HG03520 (cell line): ENCODE results near the gene EP400.

Experiments
- ATAC-seq: cut with Tn5 transposase; IDR thresholded peaks from one replicate; pipeline ENCODE4 v1.9.1; 2021; ENCODE audit warnings: mild to moderate bottlenecking, moderate library complexity; ENCODE audit not compliant: unreplicated experiment

Gene EP400

DNA sequence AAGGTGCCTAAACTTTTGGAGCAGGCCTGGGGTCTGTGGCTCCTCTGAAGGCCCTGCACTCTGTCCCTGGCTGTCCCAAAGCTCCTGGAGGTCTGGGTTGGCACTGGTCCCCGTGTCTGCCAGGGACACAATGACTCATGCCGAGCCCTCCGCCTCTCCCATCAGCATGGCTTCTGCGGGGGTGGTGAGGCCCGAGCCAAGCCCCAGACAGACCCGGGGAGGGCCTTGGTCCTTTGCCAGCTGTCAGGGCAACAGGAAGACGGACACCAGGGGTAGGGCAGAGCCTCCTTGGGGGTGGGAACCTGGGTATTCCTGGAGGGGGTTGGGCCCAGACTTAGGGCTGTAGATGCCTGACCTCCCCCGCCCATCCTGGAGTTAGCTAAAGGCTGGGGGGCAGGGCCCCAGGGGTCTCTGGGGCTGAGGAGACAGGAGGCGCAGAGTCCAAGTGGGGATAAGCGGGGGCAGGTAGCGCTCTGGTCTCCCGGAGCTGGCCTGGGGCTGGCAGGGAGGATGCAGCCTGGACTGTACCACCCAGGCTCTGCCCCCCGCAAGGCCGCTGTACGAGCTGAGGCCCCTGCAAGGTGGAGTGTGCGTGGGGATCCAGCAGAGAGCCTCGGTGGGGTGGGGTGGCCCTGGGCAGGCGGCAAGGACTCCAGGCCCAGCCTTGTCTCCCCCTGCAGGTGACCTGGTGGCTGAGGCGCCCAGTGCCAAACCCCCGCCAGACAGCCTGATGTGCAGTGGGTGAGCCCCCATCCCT lies 37.0 kb upstream of the EP400 start:
- ATAC-seq = no peak

DNA sequence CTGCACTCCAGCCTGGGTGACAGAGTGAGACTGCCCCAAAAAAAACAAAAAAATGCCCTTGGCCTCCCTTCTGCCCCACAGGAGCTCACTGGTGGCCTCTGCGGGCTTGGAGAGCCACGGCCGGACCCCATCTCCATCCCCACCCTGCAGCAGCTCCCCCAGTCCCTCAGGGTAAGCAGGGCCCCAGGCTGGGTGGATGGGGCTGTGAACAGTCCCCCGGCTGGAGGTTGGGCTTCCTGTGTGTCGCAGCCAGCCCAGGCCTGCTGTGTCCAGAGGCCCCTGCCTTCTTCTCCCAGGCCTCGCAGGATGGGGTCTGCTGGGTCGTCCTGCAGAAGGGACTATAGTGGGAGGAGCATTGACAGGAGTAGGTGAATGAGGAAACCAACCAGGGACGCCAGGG lies 36.1 kb upstream of the EP400 start:
- no peak for ATAC-seq

DNA sequence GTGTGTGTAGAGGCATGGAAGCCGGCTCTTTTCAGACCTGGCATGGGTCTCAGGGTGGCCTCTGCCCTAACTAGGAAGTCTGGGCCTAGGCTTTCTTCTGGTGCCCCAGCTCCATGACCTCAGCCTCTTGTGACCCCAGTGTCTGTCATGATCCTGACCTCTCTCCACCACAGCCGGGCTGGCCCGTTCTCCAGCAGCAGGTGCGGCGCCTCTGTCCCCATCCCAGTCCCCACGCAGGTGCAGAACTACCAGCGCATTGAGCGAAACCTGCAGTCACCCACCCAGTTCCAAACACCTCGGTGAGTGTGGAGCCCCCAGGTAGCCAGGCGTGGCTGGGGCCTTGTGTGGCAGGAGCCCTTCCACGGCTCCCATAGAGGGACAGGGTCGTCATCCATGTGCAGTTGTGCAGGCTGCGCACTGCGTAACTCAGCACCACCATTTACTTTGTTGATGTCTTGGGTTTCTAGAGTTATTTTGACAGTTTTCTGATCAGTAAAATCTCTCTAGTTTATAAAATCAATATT lies 35.5 kb upstream of the EP400 start:
- no peak for ATAC-seq

DNA sequence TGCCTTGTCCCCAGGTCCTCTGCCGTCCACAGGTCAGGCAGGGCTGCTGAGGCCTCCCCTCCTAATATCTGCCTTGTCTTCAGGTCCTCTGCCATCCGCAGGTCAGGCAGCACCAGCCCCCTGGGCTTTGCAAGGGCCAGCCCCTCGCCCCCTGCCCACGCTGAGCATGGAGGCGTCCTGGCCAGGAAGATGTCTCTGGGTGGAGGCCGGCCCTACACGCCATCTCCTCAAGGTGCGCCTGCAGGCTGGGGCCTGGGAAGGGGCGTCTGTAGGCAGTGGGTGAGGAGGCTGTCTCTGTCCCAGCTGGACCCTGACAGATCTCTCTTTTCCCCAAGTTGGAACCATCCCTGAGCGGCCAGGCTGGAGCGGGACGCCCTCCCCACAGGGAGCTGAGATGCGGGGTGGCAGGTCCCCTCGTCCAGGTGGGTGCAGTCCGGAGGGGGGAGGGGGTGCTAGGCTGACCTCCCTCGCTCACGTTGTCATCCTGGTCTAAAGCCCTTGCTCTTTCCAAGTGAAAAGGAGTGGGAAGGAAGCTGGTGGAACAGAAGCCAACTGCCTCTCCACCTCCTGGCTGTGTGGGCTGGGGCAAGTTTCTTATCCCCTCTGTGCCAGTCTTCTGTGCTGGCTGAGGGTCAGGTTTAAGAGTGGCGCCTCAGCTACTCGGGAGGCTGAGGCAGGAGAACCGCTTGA lies 34.6 kb upstream of the EP400 start:
- ATAC-seq = no peak

DNA sequence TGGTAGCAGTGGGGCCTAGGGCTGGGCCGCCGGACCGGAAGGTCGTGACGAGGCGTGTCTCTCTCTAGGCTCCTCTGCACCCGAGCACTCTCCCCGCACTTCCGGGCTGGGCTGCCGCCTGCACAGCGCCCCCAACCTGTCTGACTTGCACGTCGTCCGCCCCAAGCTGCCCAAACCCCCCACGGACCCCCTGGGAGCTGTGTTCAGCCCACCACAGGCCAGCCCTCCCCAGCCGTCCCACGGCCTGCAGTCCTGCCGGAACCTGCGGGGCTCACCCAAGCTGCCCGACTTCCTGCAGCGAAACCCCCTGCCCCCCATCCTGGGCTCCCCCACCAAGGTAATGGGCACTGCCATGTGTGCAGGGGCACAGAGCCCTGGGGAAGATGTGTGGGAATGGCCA lies 33.9 kb upstream of the EP400 start:
- ATAC-seq = no peak

DNA sequence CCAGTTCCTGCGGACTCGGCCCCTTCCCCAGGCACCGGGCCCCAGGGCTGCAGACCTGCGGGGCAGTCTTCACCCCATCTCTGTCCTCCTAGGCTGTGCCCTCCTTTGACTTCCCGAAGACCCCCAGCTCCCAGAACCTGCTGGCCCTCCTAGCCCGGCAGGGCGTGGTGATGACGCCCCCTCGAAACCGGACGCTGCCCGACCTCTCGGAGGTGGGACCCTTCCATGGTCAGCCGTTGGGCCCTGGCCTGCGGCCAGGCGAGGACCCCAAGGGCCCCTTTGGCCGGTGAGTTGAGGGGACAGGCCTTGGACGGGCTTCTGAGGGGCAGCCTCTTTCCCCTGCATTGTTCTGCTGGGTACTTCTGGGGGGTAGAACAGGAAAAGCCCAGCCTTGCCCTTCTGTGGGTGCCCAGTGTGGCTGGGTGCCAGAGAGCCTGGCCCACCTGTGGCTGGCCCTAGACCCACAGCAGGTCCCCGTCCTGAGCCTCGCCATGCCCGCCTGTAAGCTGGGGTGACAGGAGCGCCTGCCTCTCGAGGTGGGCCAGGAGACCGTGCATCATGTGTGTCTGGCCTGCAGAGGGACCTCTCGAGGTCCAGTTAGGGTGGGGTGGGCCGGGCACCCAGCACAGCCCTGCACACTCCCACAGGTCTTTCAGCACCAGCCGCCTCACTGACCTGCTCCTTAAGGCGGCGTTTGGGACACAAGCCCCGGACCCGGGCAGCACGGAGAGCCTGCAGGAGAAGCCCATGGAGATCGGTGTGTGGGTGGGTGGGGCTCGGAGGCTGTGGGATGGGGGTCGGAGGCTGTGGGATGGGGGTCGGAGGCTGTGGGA lies 33.2 kb upstream of the EP400 start:
- ATAC-seq = no peak

DNA sequence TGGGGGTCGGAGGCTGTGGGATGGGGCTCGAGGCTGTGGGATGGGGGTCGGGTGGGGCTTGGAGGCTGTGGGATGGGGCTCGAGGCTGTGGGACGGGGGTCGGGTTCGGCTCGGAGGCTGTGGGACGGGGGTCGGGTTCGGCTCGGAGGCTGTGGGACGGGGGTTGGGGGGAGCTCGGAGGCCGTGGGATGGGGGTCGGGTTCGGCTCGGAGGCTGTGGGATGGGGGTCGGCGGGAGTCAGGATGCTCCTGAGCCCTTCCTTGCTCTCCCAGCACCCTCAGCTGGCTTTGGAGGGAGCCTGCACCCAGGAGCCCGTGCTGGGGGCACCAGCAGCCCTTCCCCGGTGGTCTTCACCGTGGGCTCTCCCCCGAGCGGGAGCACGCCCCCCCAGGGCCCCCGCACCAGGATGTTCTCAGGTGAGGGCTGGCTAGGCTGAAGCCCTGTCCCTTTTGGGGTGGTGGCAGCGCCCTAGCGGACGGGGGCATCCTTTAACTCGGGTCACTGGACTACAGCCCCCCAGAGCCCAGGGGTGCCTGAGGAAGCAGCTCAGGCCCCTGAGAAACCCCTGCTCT lies 32.5 kb upstream of the EP400 start:
- ATAC-seq = no peak

DNA sequence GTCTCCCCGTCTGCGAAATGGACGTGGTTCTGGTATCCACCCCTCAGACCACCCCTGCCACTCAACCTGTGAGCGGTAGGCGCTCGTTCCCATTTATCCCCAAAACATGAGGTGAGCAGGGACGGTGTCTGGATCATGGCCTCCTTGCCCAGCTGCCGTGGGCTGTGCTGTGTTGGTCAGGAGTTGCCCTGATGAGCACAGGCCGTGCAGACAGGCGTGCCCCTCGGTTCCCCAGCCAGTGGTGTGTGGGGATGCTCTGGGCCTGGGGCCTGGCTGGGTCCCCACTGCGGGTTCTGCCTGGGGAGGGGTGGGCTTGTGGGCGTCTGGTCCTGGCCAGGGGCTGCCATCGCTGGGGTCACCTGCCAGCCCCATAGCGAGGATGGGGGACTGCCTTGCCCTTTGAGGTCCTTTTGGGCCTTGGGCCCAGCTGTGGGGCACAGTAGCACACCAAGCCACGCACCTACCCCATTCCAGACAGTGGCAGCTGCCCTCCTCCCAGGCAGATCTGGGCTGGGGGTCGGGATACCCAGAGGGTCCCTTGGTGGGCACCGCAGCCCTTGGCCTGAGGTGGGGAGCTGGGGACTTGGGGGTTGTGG lies 31.9 kb upstream of the EP400 start:
- ATAC-seq = no peak

DNA sequence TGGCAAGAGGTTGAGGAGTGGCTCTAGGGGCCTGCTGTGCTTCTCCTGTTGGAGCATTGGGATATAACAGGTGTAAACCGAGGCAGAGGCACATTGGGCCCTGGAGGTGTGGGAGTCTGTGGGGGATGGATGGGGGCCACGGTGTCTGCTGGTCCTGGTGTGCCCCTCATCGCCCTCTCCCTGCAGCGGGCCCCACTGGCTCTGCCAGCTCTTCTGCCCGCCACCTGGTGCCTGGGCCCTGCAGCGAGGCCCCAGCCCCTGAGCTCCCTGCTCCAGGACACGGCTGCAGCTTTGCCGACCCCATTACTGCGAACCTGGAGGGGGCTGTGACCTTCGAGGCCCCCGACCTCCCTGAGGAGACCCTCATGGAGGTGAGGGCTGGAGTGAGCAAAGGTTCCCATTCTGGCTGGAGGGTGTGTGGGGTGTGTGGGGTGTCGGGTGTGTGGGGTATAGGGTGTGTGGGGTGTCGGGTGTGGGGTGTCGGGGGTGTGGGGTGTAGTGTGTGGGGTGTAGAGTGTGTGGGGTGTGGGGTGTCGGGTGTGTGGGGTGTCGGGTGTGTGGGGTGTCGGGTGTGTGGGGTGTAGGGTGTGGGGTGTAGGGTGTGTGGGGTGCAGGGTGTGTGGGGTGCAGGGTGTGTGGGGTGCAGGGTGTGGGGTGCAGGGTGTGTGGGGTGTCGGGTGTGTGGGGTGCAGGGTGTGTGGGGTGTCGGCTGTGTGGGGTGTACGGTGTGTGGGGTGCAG lies 31.3 kb upstream of the EP400 start:
- ATAC-seq = no peak

DNA sequence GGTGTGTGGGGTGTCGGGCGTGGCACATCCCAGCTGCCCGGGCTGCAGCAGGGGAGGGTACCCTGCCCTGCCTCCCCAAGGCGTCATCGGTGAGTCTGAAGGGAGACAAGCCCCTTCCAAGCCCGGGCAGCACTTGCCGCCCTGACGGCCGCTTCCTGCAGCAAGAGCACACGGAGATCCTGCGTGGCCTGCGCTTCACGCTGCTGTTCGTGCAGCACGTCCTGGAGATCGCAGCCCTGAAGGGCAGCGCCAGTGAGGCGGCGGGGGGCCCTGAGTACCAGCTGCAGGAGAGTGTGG lies 30.7 kb upstream of the EP400 start:
- ATAC-seq = no peak

DNA sequence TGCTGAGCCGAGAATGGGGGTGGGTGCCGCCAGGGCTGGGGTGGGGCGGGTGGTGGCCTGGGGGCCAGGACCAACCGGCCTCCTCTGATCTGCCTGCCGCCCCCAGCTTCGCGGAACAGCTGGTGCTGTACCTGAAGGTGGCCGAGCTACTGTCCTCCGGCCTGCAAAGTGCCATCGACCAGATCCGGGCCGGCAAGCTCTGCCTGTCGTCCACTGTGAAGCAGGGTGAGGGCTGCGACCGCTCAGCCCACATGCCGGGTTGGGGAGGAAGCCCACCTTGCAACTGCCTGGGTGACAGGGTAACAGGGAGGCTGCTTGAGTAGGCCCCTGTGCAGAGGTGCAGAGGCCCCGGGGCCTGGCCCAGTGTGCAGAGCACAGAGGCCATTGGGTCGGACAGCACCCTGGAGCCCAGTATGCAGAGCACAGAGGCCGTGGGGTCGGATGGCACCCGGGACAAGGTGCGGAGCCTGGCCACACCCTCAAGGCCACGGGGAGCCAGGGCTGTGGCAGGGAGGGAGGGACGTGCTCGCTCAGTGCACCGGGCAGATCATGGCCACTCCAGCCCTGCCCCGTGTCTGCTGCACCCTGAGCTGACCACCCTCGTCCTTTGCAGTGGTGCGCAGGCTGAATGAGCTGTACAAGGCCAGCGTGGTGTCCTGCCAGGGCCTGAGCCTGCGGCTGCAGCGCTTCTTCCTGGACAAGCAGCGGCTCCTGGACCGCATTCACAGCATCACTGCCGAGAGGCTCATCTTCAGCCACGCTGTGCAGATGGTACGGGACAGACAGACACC lies 30.2 kb upstream of the EP400 start:
- ATAC-seq = no peak

DNA sequence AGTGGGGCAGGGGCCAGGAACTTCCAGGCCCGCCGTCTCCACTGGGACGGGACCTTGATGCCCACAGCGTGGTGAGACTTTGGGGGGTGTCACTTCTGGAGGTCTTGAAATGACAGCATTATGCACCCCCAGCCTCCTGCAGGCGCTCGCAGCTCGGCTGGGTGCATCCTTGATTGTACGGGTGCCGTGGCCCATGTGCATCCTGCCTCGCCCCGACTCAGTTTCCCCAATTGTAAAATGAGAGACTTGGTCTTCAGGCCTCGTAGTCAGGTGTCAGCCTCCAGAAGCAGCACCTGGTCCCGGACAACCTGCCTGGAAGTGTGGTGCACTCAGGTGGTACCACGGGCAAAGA lies 29.6 kb upstream of the EP400 start:
- ATAC-seq = no peak

DNA sequence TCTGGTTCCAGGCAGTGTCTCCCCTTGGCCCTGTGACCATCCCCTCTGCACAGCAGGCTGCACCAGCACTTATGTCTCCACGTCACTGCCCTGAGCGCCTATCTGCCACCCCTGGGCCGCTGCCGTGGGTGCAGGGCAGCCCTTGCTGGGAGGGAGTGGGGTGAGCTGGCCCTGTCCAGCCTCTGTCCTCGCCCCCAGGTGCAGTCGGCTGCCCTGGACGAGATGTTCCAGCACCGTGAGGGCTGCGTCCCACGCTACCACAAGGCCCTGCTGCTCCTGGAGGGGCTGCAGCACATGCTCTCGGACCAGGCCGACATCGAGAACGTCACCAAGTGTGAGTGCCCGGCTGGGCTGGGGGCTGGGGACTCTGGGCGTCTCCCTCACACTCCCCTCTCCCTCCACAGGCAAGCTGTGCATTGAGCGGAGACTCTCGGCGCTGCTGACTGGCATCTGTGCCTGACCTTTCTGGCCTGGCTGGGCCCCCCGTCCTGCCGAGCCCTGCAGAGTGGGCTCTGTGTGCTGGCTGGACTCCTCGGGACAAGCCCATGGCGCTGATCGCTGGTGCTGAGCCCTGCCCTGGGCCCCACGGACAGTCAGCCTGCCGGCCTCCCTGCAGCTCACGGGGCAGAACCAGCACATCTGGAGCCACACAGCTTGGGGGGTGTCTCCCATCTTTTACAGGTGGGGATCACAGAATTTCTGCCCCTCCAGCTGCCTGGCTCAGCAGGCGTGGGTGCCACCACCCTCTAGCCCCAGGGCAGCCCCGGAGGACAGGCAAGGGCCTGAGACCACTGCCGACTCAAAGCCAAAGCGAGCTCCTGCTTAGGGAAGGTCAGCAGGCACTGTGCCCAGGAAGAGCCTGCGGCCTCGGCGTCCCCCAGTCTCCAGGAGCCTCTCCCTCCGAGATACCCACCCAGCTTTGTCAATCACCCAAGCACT lies 28.6 kb upstream of the EP400 start:
- ATAC-seq = no peak

DNA sequence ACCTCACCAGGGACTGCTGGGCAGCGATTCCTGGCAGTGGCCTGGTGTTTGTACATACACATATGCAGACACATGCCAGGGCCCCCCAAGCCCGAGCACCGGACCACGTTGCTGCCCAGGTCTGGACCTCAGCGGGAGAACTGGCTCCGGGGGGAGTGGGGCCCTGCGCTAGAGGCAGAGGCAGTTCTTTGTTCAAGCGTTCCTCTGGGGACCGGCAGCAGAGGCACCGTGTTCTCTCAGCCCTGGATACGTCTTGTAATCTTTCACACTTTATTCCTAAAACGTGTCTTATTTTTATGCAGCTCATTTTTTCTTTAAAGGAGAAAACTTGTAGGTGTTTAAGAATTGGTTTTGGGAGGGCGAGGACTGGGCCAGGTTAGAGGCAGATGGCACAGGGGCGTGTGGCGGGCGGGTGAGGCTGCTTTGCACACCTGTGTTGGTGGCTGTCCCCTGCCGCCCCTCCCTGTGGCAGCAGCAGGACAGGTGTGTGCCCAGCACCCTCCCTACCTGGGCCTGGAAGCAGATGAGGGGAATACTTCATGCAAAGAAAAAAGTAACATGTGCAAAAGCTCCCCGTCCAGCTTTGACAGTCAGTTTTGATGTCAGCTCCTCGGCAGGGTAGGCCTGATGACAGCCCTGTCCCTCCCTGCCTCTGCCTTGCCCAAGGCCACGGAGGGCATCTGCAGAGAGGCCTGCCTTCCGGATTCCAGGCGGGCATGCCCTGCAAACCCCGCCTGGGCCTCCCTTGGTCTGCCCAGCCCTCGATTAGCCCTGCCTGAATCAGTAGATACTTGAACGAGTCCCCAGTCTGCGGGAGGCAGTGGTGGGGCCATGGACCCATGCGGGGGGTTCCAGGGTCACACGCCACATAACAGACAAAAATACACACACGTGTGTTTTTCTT lies 27.6 kb upstream of the EP400 start:
- ATAC-seq = no peak

DNA sequence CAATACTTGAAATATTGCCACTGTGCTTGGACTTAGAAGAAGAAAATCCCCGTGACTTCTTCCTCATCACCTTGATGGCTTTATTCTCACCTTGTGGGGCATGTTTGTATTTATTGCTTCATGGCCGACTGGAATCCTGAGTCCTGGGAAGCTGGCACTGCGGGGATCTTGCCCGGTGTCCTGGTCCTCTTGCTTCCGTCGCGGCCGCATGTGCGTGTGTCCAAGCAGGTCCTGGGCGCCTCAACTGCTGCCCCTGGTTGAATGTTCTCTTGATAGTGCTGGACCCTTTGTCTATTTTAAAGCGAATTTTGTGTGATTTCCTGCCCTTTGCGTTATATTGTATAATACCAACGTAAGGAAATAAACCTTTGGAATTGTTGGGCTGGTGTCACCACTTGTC lies 27.0 kb upstream of the EP400 start:
- ATAC-seq = no peak

DNA sequence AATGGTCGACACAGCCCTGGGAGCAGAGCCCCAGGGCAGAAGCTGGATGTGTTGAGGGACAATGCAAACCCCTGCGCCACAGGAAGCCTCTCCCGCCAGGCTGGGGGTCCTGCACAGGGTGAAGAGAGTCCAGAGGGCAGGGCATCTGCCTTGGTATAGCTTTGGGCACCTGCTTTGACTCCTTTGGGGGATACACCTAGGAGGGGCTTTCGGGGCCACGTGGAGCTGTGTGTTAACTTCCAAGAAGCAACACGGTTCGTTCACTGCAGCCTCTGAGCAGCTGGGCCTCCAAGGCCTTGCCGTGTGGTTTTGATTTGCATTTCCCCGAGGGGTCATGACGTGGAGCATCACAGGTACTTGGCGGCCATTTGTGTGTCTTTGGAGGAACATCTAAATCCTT lies 26.5 kb upstream of the EP400 start:
- peak; percentile 89 for ATAC-seq
